Endothelial cell of umbilical vein (primary cell): ENCODE measurements around the gene BEAN1. TPM values are rescaled to one million over a fixed set of nuclear protein-coding genes. Genes with fewer than 3 reads are reported as not detected.

Source experiments
- Bru-seq: library from RNA; stranded (reverse); fragments of 400-500 nt; gene quantifications from one replicate; lab custom pipeline; 2021; lab: Mats Ljungman, UMichigan
- BruChase-seq, 2 experiments: library from RNA; stranded (reverse); fragments of 400-500 nt; gene quantifications; one replicate each; lab custom pipeline; 2021; lab: Mats Ljungman, UMichigan
- BruUV-seq: library from RNA; stranded (reverse); fragments of 400-500 nt; replicated peaks from 2 replicates; lab custom pipeline; 2021; lab: Mats Ljungman, UMichigan
- CTCF ChIA-PET: fragments of 300-600, 350-600 bp; sonication (Branson Sonifier 250); formaldehyde crosslinking; loops from one replicate; lab custom pipeline; 2021; ENCODE audit warnings: antibody characterized with exemption, inconsistent platforms; lab: Charles Lee
- POLR2A ChIA-PET: fragments of 300-600, 350-600 bp; sonication (Branson Sonifier 250); formaldehyde crosslinking; loops from one replicate; lab custom pipeline; 2021; ENCODE audit warnings: antibody characterized with exemption, inconsistent platforms; lab: Charles Lee
- DNase-seq: peaks from one replicate; pipeline ENCODE4 v3.0.0-alpha.2; 2011; ENCODE audit warnings: low read depth, low spot score
- FAIRE-seq: peaks from 2 replicates; lab custom pipeline; 2011; peaks lifted over from hg19 to GRCh38; lab: Jason Lieb, UNC
- H2AFZ ChIP-seq: 2 replicates; pipeline ENCODE4 v1.6.0; 2012; ENCODE audit warnings: low read depth, low read length, control low read depth, inconsistent platforms
- H3K27ac ChIP-seq: 2 replicates; pipeline ENCODE4 v1.5.1; 2011; ENCODE audit warnings: low read depth, mild to moderate bottlenecking, control low read depth, low read length, moderate library complexity; ENCODE audit not compliant: insufficient read depth
- H3K27me3 ChIP-seq, 2 experiments: 2 replicates each; pipeline versions ENCODE4 v1.6.0 to v1.6.1; 2011; ENCODE audit warnings: low read length in 2 of 2, mixed read lengths in 1 of 2; ENCODE audit not compliant: control insufficient read depth in 2 of 2, insufficient read depth in 2 of 2
- H3K36me3 ChIP-seq, 2 experiments: 2 replicates in 1 of 2; 3 replicates in 1 of 2; pipeline ENCODE4 v1.5.1; 2011; ENCODE audit warnings: low read length in 2 of 2, mild to moderate bottlenecking in 1 of 2, moderate library complexity in 1 of 2; ENCODE audit not compliant: control insufficient read depth in 2 of 2, insufficient read depth in 2 of 2; ENCODE audit errors: extremely low read depth in 1 of 2
- H3K4me1 ChIP-seq: 3 replicates; pipeline ENCODE4 v1.5.1; 2011; ENCODE audit warnings: mild to moderate bottlenecking, low read length; ENCODE audit not compliant: control insufficient read depth, insufficient read depth; ENCODE audit errors: extremely low read depth
- H3K4me2 ChIP-seq: 2 replicates; pipeline ENCODE4 v1.6.1; 2011; ENCODE audit warnings: low read length, control low read depth, mixed read lengths; ENCODE audit not compliant: insufficient read depth
- H3K4me3 ChIP-seq, 3 experiments: fragments of 200-600 bp in 1 of 3; sonication (generic), shearing (Covaris generic) in 1 of 3; replicated peaks in 1 of 3; 2 replicates each; pipeline ENCODE4 v1.5.1; 2011 to 2016; ENCODE audit warnings: control low read depth in 3 of 3, low read length in 3 of 3, mild to moderate bottlenecking in 2 of 3, inconsistent platforms in 1 of 3, low read depth in 1 of 3, moderate library complexity in 1 of 3; ENCODE audit not compliant: insufficient read depth in 1 of 3
- H3K79me2 ChIP-seq: 2 replicates; pipeline ENCODE4 v1.6.0; 2012; ENCODE audit warnings: low read length, inconsistent platforms; ENCODE audit not compliant: control insufficient read depth, insufficient read depth
- H3K9ac ChIP-seq: replicated peaks from 2 replicates; pipeline ENCODE3; 2011; ENCODE audit warnings: low read length, control low read depth; ENCODE audit not compliant: insufficient read depth; ENCODE audit errors: extremely low read depth
- H3K9me1 ChIP-seq: replicated peaks from 3 replicates; pipeline ENCODE4 v1.6.0; 2011; ENCODE audit warnings: mild to moderate bottlenecking, low read length; ENCODE audit not compliant: control insufficient read depth, insufficient read depth; ENCODE audit errors: extremely low read depth
- H3K9me3 ChIP-seq: replicated peaks from 2 replicates; pipeline ENCODE4 v1.5.1; 2012; ENCODE audit warnings: low read length, inconsistent platforms; ENCODE audit not compliant: control insufficient read depth, insufficient read depth
- H4K20me1 ChIP-seq: replicated peaks from 2 replicates; pipeline ENCODE3; 2011; ENCODE audit warnings: mild to moderate bottlenecking, low read length; ENCODE audit not compliant: control insufficient read depth, insufficient read depth; ENCODE audit errors: extremely low read depth
- CTCF ChIP-seq, 2 donors: IDR thresholded peaks; 1 replicate in 1 of 2; 2 replicates in 1 of 2; pipeline ENCODE4 v1.5.1; 2011; ENCODE audit warnings: low read length in 2 of 2, mild to moderate bottlenecking in 2 of 2, moderate library complexity in 2 of 2, control low read depth in 1 of 2, inconsistent platforms in 1 of 2, low read depth in 1 of 2; ENCODE audit not compliant: insufficient read depth in 1 of 2; ENCODE audit errors: extremely low read depth in 1 of 2
- EZH2 ChIP-seq: IDR thresholded peaks from 2 replicates; pipeline ENCODE4 v1.6.1; 2012; ENCODE audit warnings: borderline replicate concordance, low read depth, mild to moderate bottlenecking, moderate library complexity, low read length, inconsistent platforms; ENCODE audit not compliant: severe bottlenecking
- GATA2 ChIP-seq: IDR thresholded peaks from 2 replicates; pipeline ENCODE4 v1.7.0; 2011; ENCODE audit warnings: low read depth, mild to moderate bottlenecking, moderate library complexity, mixed read lengths, low read length; ENCODE audit not compliant: insufficient read length, insufficient read depth
- MAX ChIP-seq: IDR thresholded peaks from 2 replicates; pipeline ENCODE4 v1.6.1; 2011; ENCODE audit not compliant: insufficient read depth, insufficient read length
- MYC ChIP-seq: IDR thresholded peaks from one replicate; pipeline ENCODE4 v1.6.1; 2011; ENCODE audit warnings: mild to moderate bottlenecking, low read depth, low read length
- POLR2A ChIP-seq: IDR thresholded peaks from 2 replicates; pipeline ENCODE4 v1.6.1; 2012; ENCODE audit warnings: low read depth, mild to moderate bottlenecking, control low read depth, low read length
- dilution Hi-C: fragments of 300-500 bp; cut with MboI; formaldehyde crosslinking; loops from one replicate; pipeline ENCODE4 v1.15.0; 2019; ENCODE audit warnings: low sequenced_read_pairs; ENCODE audit not compliant: extremely low pct_ligation_motif_present
- intact Hi-C: fragments of 100-400 bp; cut with micrococcal nuclease; formaldehyde crosslinking; loops from one replicate; pipeline ENCODE4 v1.10.0; 2022
- long read RNA-seq: library from polyadenylated mRNA; stranded (forward); transcript quantifications from one replicate; pipeline ENCODE4 v2.0.0, GENCODE V29; 2021
- polyA minus RNA-seq, 3 experiments: library from RNA; depleted of rRNA, polyadenylated mRNA; stranded (reverse); fragments of >200 nt; gene quantifications; 1 replicate in 1 of 3; 2 replicates in 2 of 3; pipeline ENCODE4 v1.2.3, GENCODE V29; 2011
- polyA plus RNA-seq, 4 experiments: library from polyadenylated mRNA; depleted of rRNA in 3 of 4; stranded (reverse) in 3 of 4; unstranded in 1 of 4; fragments of >200 nt; gene quantifications; 2 replicates each; pipeline versions ENCODE4 v1.2.1 to v1.2.3, GENCODE V29; 2011 to 2012; ENCODE audit warnings: missing spikeins in 1 of 4
- total RNA-seq: library from RNA; stranded (reverse); gene quantifications from 2 replicates; pipeline ENCODE4 v1.2.3, GENCODE V29; 2021

The BEAN1 gene
- total RNA-seq, result not detected in 2 replicates
- polyA plus RNA-seq, result not detected in 2 replicates
- 0.03 TPM in 1 of 2 replicates, not detected in the other for polyA plus RNA-seq (2011; cell fraction: cytosol; rRNA removed)
- polyA plus RNA-seq (2011; cell fraction: nucleus; rRNA removed), result not detected in 2 replicates
- 0.21 TPM in 1 of 2 replicates, not detected in the other for polyA plus RNA-seq (2012)
- polyA minus RNA-seq, result not detected in 2 replicates
- polyA minus RNA-seq (2011; cell fraction: cytosol; rRNA and poly(A)+ RNA removed), result not detected
- not detected in 2 replicates for polyA minus RNA-seq (2011; cell fraction: nucleus; rRNA and poly(A)+ RNA removed)
- percentile 4 among the genes with signal in this experiment for Bru-seq, nascent RNA
- percentile 7 among the genes with signal in this experiment for BruChase-seq, experiment 1, labeled RNA remaining after a 6-hour chase
- BruChase-seq, experiment 2, labeled RNA remaining after a 2-hour chase, result percentile 2 among the genes with signal in this experiment
- long read RNA-seq, partial matches to known transcripts, result 0 of 1 reads
- long read RNA-seq, other reads (novel, unspliced or antisense), result 1 of 1 reads

DNA sequence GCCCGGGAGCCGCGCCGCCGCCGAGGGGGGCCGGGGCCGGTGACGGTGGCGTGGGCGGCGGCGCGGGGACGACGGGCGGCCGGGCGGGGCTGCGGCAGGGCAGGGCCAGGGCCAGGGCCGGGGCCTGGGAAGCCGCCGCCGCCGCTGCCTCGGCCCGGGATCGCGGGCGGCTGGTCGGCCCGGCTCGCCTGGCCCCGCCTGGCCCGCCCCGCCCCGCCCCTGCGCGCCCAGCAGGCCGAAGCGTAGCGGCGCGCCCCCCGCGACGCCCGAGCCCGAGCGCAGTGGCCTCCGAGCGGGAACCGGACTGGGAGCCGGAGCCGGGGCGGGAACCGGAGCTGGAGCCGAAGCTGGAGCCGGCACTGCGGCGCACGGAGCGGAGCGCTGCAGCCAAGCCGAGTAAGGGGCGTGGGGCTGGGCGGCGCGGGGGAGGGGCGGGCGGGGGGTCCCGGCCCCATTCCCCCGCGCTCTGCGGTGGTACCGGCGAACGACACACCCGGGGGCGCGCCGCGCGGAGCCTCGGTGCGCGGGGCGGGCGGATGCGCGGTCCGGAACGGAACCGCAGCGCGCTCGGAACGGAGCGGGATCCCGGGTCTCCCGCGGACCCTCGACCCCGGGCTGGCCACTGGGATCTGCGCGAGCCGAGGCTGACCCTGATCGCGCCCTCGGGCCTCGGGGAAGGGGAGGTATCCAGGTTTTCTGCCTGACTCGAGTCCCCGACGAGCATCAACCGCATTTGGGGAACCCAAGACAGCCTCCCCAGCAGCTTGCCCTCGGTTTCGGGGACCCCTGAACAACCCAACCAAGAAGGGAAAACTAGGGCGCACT, at the start of gene BEAN1:
BEAN1 (plus strand) TSS at position 260 of the 825 bp plus-strand sequence. CDS start 10,382 bp downstream, outside the sequence.
- Histone ChIP-seq H2AFZ (peak within 1 kb of the TSS; percentile 6), H3K27me3 (peaks cover 61 to 69% of the 10 kb centered on the region in 2 experiments), H3K4me3 (peak within 1 kb of the TSS in 1 of 3 experiments; percentile 23), H3K79me2 (no peaks in the 10 kb centered on the region), H3K9me3 (no peaks in the 10 kb centered on the region), H3K4me1 (peaks cover 2% of the 10 kb centered on the region), H3K9me1 (no peaks in the 10 kb centered on the region), H3K4me2 (no peak within 1 kb of the TSS), H3K36me3 (no peaks in the 10 kb centered on the region), H3K9ac (no peak within 1 kb of the TSS), H3K27ac (no peak within 1 kb of the TSS), H4K20me1 (no peaks in the 10 kb centered on the region)
- BruUV-seq, result no TSS peak
- TF ChIP-seq POLR2A, result no peak
- TF ChIP-seq EZH2, result no peak
- no peak for TF ChIP-seq MYC
- no peak for TF ChIP-seq CTCF (IDR thresholded peaks at IDR 0.05; ENCODE audit: extremely low read depth in 1 of 2, insufficient read depth in 1 of 2, low read depth in 1 of 2, low read length in 2 of 2)
- no peak for TF ChIP-seq GATA2
- TF ChIP-seq MAX, result no peak
- CTCF ChIA-PET, result interaction anchor here (0.9 to 1.7 kb wide), 3 partner anchors 21 to 89 kb away, joined by 4 to 6 read pairs (median 4); no protein-coding TSS in a partner anchor
- dilution Hi-C loops, result no loop called here
- intact Hi-C loops, result loop anchor here (5.0 kb wide), 1 partner anchor 50 kb away; no protein-coding TSS in a partner anchor
- FAIRE-seq, result no peak
- no peak for DNase-seq
- POLR2A ChIA-PET, result no interaction called here
